GM12801 (cell line): Measurements from ENCODE around the gene IVNS1ABP.

Source experiments
- CTCF ChIP-seq: IDR thresholded peaks from one replicate; pipeline ENCODE4 v1.5.1; 2011; ENCODE audit warnings: control low read depth; ENCODE audit not compliant: insufficient read length; ENCODE audit errors: extremely low read depth

IVNS1ABP gene

GRCh38 chr1:185325413-185325812 lies 8.4 kb upstream of the IVNS1ABP start:
- TF ChIP-seq CTCF = no peak

- no peak for TF ChIP-seq CTCF
Observed at GRCh38 chr1:185324118-185324517, 7.1 kb upstream of the IVNS1ABP start.

GRCh38 chr1:185322636-185323035 lies 5.6 kb upstream of the IVNS1ABP start:
- TF ChIP-seq CTCF = no peak

- no peak for TF ChIP-seq CTCF
Observed at GRCh38 chr1:185319139-185319475, 2.1 kb upstream of the IVNS1ABP start.

GRCh38 chr1:185318431-185319138 lies 1.5 kb upstream of the IVNS1ABP start:
- TF ChIP-seq CTCF = no peak

- TF ChIP-seq CTCF = no peak
Observed at GRCh38 chr1:185317886-185318310, 855 bp upstream of the IVNS1ABP start.

GRCh38 chr1:185316163-185317033 lies 645 bp downstream of the IVNS1ABP start:
- no peak for TF ChIP-seq CTCF
